Testis (tissue), 2 donors: ENCODE measurements around the gene MCTP1.

ENCODE experiments used
- CTCF ChIP-seq, 3 experiments: fragments of 450-650 bp in 2 of 3; fragments of 200-600 bp in 1 of 3; sonication (generic) in 1 of 3; IDR thresholded peaks; one replicate each; pipeline ENCODE4 v1.5.1; 2016 to 2019; ENCODE audit warnings: antibody characterized with exemption in 3 of 3, mild to moderate bottlenecking in 2 of 3, moderate library complexity in 1 of 3
- POLR2A ChIP-seq: fragments of 450-650 bp; IDR thresholded peaks from one replicate; pipeline ENCODE4 v1.6.1; 2017; ENCODE audit warnings: antibody characterized with exemption, mild to moderate bottlenecking, moderate library complexity

- TF ChIP-seq CTCF (IDR thresholded peaks at IDR 0.05) (no peak), POLR2A (no peak)
Measured at GRCh38 chr5:94967525-94967924, 317.4 kb downstream of the MCTP1 start.
